ENCODE results near the gene CPA5. TPM values are rescaled to one million over a fixed set of nuclear protein-coding genes. Genes with fewer than 3 reads are reported as not detected.

Gene CPA5
- total RNA-seq, 2 donors from 2014 or later = not detected

GRCh38 chr7:130383187-130383980 lies 38.8 kb downstream of the CPA5 start:
- DNase-seq (peak in 3 of 4 donors; percentile 42 to 60 (median 52)), ATAC-seq (no peak)
- WGBS, 2 donors = 48% methylated on average over 15 to 18 of the region's 18 CpGs
- intact Hi-C loops (cut with DNase I) = loop anchor here (10.0 kb wide), 1 partner anchor 109 kb away; no protein-coding TSS in a partner anchor
- no peaks in the 10 kb centered on the region for H3K27me3 ChIP-seq
- H3K4me3 ChIP-seq = peak overlapping the region in 1 of 2 donors; percentile 58
- H3K9me3 ChIP-seq = no peaks in the 10 kb centered on the region
- TF ChIP-seq POLR2A (IDR thresholded peaks at IDR 0.05) (peak; percentile 22 to 35 (median 25)), CTCF (IDR thresholded peaks at IDR 0.05) (no peak)
- H3K27ac ChIP-seq = peak overlapping the region; percentile 96 to 99 (median 98)
- H3K36me3 ChIP-seq (replicated peaks in 1 of 2; ENCODE audit: insufficient read depth in 1 of 2, low read depth in 2 of 2) = no peaks in the 10 kb centered on the region
- peaks cover 84% of the 10 kb centered on the region for H3K4me1 ChIP-seq

- no peaks in the 10 kb centered on the region for H3K27me3 ChIP-seq
- peaks cover 74% of the 10 kb centered on the region for H3K4me1 ChIP-seq
- no peaks in the 10 kb centered on the region for H3K9me3 ChIP-seq
- TF ChIP-seq CTCF (IDR thresholded peaks at IDR 0.05) = peak in 1 of 7 experiments; percentile 0
- peak; percentile 16 to 58 (median 45) for TF ChIP-seq POLR2A (IDR thresholded peaks at IDR 0.05)
- peak overlapping the region in 1 of 2 donors; percentile 58 for H3K4me3 ChIP-seq
- H3K36me3 ChIP-seq (replicated peaks in 1 of 2; ENCODE audit: insufficient read depth in 1 of 2, low read depth in 2 of 2) = no peaks in the 10 kb centered on the region
- DNase-seq (peak in 3 of 4 donors; percentile 55 to 66 (median 61)), ATAC-seq (no peak)
- peak overlapping the region; percentile 96 to 99 (median 98) for H3K27ac ChIP-seq
- 21 to 72% methylated on average over 7 to 10 of the region's 10 CpGs for WGBS, 2 donors
- intact Hi-C loops (cut with DNase I) = loop anchor here (10.0 kb wide), 1 partner anchor 110 kb away; no protein-coding TSS in a partner anchor
Observed at GRCh38 chr7:130384371-130384801, 39.8 kb downstream of the CPA5 start.

- Histone ChIP-seq H3K27ac (peak overlapping the region; percentile 96 to 99 (median 98)), H3K4me1 (peaks cover 68% of the 10 kb centered on the region), H3K4me3 (peak overlapping the region; percentile 8 to 39), H3K36me3 (replicated peaks in 1 of 2; ENCODE audit: insufficient read depth in 1 of 2, low read depth in 2 of 2) (no peaks in the 10 kb centered on the region), H3K27me3 (no peaks in the 10 kb centered on the region), H3K9me3 (no peaks in the 10 kb centered on the region)
- intact Hi-C loops (cut with DNase I) = loop anchor here (10.0 kb wide), 1 partner anchor 110 kb away; no protein-coding TSS in a partner anchor
- DNase-seq = peak in 3 of 4 donors; percentile 38 to 59 (median 50)
- TF ChIP-seq POLR2A (IDR thresholded peaks at IDR 0.05) = no peak
- TF ChIP-seq CTCF (IDR thresholded peaks at IDR 0.05) = no peak
- no peak for ATAC-seq
- 48 to 49% methylated on average over 12 to 13 of the region's 13 CpGs for WGBS, 2 donors
Observed at GRCh38 chr7:130384841-130385599, 40.4 kb downstream of the CPA5 start.

- Histone ChIP-seq H3K4me3 (peak overlapping the region in 1 of 2 donors; percentile 8), H3K27ac (peak overlapping the region; percentile 96 to 99 (median 98))
- 54 to 65% methylated on average over 6 of the region's 6 CpGs for WGBS, 2 donors
Observed at GRCh38 chr7:130385600-130386066, 41.0 kb downstream of the CPA5 start.

More at GRCh38 chr7:130385600-130386066, 41.0 kb downstream of the CPA5 start:
- DNase-seq (peak; percentile 47 to 73 (median 58)), ATAC-seq (no peak)
- no peaks in the 10 kb centered on the region for H3K27me3 ChIP-seq
- TF ChIP-seq POLR2A (IDR thresholded peaks at IDR 0.05) = peak in 2 of 3 donors; percentile 2 to 4
- TF ChIP-seq CTCF (IDR thresholded peaks at IDR 0.05) = peak in 1 of 7 experiments; percentile 5
- H3K9me3 ChIP-seq = no peaks in the 10 kb centered on the region
- no peaks in the 10 kb centered on the region for H3K36me3 ChIP-seq (replicated peaks in 1 of 2; ENCODE audit: insufficient read depth in 1 of 2, low read depth in 2 of 2)
- peaks cover 61% of the 10 kb centered on the region for H3K4me1 ChIP-seq
- intact Hi-C loops (cut with DNase I) = loop anchor here (10.0 kb wide), 1 partner anchor 111 kb away; no protein-coding TSS in a partner anchor

Measured in body of pancreas (tissue), 4 donors.